HG03432 (cell line): Measurements from ENCODE around the gene LYPLAL1.
"Not testable (repeated sequence)": the region's sequence is repeated elsewhere in the genome, so short reads cannot be mapped to it uniquely, and the experiment has no call there.

Experiments
- ATAC-seq: cut with Tn5 transposase; IDR thresholded peaks from one replicate; pipeline ENCODE4 v1.9.1; 2021; ENCODE audit warnings: mild to moderate bottlenecking, moderate library complexity; ENCODE audit not compliant: unreplicated experiment

The LYPLAL1 gene

GRCh38 chr1:219209578-219209977 is 35.9 kb downstream of the LYPLAL1 start:
- no peak for ATAC-seq

GRCh38 chr1:219210067-219210466 is 36.4 kb downstream of the LYPLAL1 start:
- ATAC-seq = no peak

- peak; percentile 60 for ATAC-seq
Measured at GRCh38 chr1:219215477-219215876, 41.8 kb downstream of the LYPLAL1 start.

GRCh38 chr1:219220945-219221344 is 47.3 kb downstream of the LYPLAL1 start:
- peak; percentile 91 for ATAC-seq

- no peak for ATAC-seq
Measured at GRCh38 chr1:219223496-219223895, 49.8 kb downstream of the LYPLAL1 start.

GRCh38 chr1:219226196-219226595 is 52.5 kb downstream of the LYPLAL1 start:
- ATAC-seq = no peak

GRCh38 chr1:219227360-219228057 is 53.8 kb downstream of the LYPLAL1 start:
- no peak for ATAC-seq

GRCh38 chr1:219228058-219228419 is 54.4 kb downstream of the LYPLAL1 start:
- ATAC-seq = no peak

- no peak for ATAC-seq
Measured at GRCh38 chr1:219232890-219233289, 59.2 kb downstream of the LYPLAL1 start.

- ATAC-seq = no peak
Measured at GRCh38 chr1:219235903-219236481, 62.3 kb downstream of the LYPLAL1 start.

- no peak for ATAC-seq
Measured at GRCh38 chr1:219236933-219237610, 63.4 kb downstream of the LYPLAL1 start.

- no peak for ATAC-seq
Measured at GRCh38 chr1:219239518-219239917, 65.8 kb downstream of the LYPLAL1 start.

GRCh38 chr1:219244864-219245263 is 71.2 kb downstream of the LYPLAL1 start:
- ATAC-seq = no peak

- ATAC-seq = no peak
Measured at GRCh38 chr1:219247441-219247840, 73.8 kb downstream of the LYPLAL1 start.

GRCh38 chr1:219250468-219250867 is 76.8 kb downstream of the LYPLAL1 start:
- ATAC-seq = not testable (repeated sequence)

- no peak for ATAC-seq
Measured at GRCh38 chr1:219257751-219258150, 84.1 kb downstream of the LYPLAL1 start.

GRCh38 chr1:219261454-219261853 is 87.8 kb downstream of the LYPLAL1 start:
- no peak for ATAC-seq
